ENCODE data around the gene SLC24A4. TPM values are rescaled to one million over a fixed set of nuclear protein-coding genes. Genes with fewer than 3 reads are reported as not detected.

SLC24A4 gene
- total and polyA plus RNA-seq, 2 donors (not counting 3 experiments of a cell fraction or from before 2014, with no cell fraction given) = 0.07 to 0.08 TPM

- DNase-seq (ENCODE audit: low read depth, low spot score) (no peak), FAIRE-seq (no peak)
- BruUV-seq (replicated peaks) = no TSS peak
- Histone ChIP-seq H3K27ac (ENCODE audit: insufficient read depth, low read depth, low read length) (no peak overlapping the region), H3K9me1 (replicated peaks; ENCODE audit: control insufficient read depth, extremely low read depth, insufficient read depth, low read length) (no peaks in the 10 kb centered on the region), H3K9ac (replicated peaks; ENCODE audit: extremely low read depth, insufficient read depth, low read length) (no peak overlapping the region), H3K79me2 (ENCODE audit: control insufficient read depth, insufficient read depth, low read length) (no peaks in the 10 kb centered on the region), H3K9me3 (replicated peaks; ENCODE audit: control insufficient read depth, insufficient read depth, low read length) (no peaks in the 10 kb centered on the region), H3K4me2 (ENCODE audit: insufficient read depth, low read length) (no peak overlapping the region), H2AFZ (ENCODE audit: low read depth, low read length) (no peak overlapping the region), H4K20me1 (replicated peaks; ENCODE audit: control insufficient read depth, extremely low read depth, insufficient read depth, low read length) (no peaks in the 10 kb centered on the region), H3K27me3 (ENCODE audit: control insufficient read depth in 2 of 2, insufficient read depth in 2 of 2, low read length in 2 of 2) (no peaks in the 10 kb centered on the region), H3K36me3 (ENCODE audit: control insufficient read depth in 2 of 2, extremely low read depth in 1 of 2, insufficient read depth in 2 of 2, low read length in 2 of 2) (no peaks in the 10 kb centered on the region), H3K4me3 (replicated peaks in 1 of 3; ENCODE audit: insufficient read depth in 1 of 3, low read depth in 1 of 3, low read length in 3 of 3) (no peak overlapping the region), H3K4me1 (ENCODE audit: control insufficient read depth, extremely low read depth, insufficient read depth, low read length) (no peaks in the 10 kb centered on the region)
- CTCF ChIA-PET = no interaction called here
- intact Hi-C loops (cut with micrococcal nuclease) (no loop called here), dilution Hi-C loops (cut with MboI; ENCODE audit: extremely low pct_ligation_motif_present, low sequenced_read_pairs) (no loop called here)
- POLR2A ChIA-PET = no interaction called here
- no peak for TF ChIP-seq POLR2A (IDR thresholded peaks at IDR 0.05; ENCODE audit: low read depth, low read length)
- TF ChIP-seq MYC (IDR thresholded peaks at IDR 0.05; ENCODE audit: low read depth, low read length) = no peak
- TF ChIP-seq CTCF (IDR thresholded peaks at IDR 0.05; ENCODE audit: extremely low read depth in 1 of 2, insufficient read depth in 1 of 2, low read depth in 1 of 2, low read length in 2 of 2) = no peak
- TF ChIP-seq, protein P1, sequence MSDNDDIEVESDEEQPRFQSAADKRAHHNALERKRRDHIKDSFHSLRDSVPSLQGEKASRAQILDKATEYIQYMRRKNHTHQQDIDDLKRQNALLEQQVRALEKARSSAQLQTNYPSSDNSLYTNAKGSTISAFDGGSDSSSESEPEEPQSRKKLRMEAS (IDR thresholded peaks at IDR 0.05; ENCODE audit: insufficient read depth, insufficient read length) = no peak
- TF ChIP-seq JUN (IDR thresholded peaks at IDR 0.05; ENCODE audit: borderline replicate concordance, insufficient read depth, insufficient read length, low read depth) = no peak
- no peak for TF ChIP-seq GATA2 (IDR thresholded peaks at IDR 0.05; ENCODE audit: insufficient read depth, insufficient read length, low read depth, low read length)
- TF ChIP-seq POLR2AphosphoS5 (IDR thresholded peaks at IDR 0.05; ENCODE audit: insufficient read depth, low read depth, low read length) = no peak
- TF ChIP-seq FOS (IDR thresholded peaks at IDR 0.05; ENCODE audit: borderline replicate concordance, insufficient read depth, low read length) = no peak
- TF ChIP-seq EZH2 (IDR thresholded peaks at IDR 0.05; ENCODE audit: borderline replicate concordance, low read depth, low read length, severe bottlenecking) = no peak
Measured at GRCh38 chr14:92385561-92385960, 62.6 kb downstream of the SLC24A4 start.

Measured in endothelial cell of umbilical vein (primary cell).